ENCODE results near the gene STH.

- no peak for TF ChIP-seq POLR2AphosphoS2 (IDR thresholded peaks at IDR 0.05; ENCODE audit: low read length)
- TF ChIP-seq CTCF (IDR thresholded peaks at IDR 0.05 in 2 of 3, conservative IDR thresholded peaks at IDR 0.05 in 1 of 3; ENCODE audit: insufficient read depth in 2 of 3, low read depth in 1 of 3, low read length in 3 of 3), result no peak
- TF ChIP-seq SOX6 (IDR thresholded peaks at IDR 0.05), result no peak
- no peak for TF ChIP-seq RNF2 (IDR thresholded peaks at IDR 0.05)
- TF ChIP-seq NFXL1 (CRISPR knock-in tag; IDR thresholded peaks at IDR 0.05), result no peak
- no peak for TF ChIP-seq GTF2E2 (tag; IDR thresholded peaks at IDR 0.05)
- no peak for TF ChIP-seq CBX8 (IDR thresholded peaks at IDR 0.05; ENCODE audit: borderline replicate concordance, extremely low read depth, low read depth, low read length, poor library complexity, severe bottlenecking)
- TF ChIP-seq ZFP91 (CRISPR knock-in tag; IDR thresholded peaks at IDR 0.05), result no peak
- TF ChIP-seq CBX3 (IDR thresholded peaks at IDR 0.05; ENCODE audit: borderline replicate concordance in 1 of 2, low read length in 2 of 2), result no peak
- no peak for TF ChIP-seq EP300 (IDR thresholded peaks at IDR 0.05; ENCODE audit: low read length)
Observed at GRCh38 chr17:45977976-45978626, 20.9 kb upstream of the STH start.

Data from K562 (cell line).